Spleen (tissue), 7 donors: ENCODE results near the gene SLC35F6.

ENCODE experiments used
- CTCF ChIP-seq, 11 experiments: fragments of 200-600 bp in 7 of 11; fragments of 450-650 bp in 4 of 11; sonication (generic) in 4 of 11; IDR thresholded peaks in 8 of 11; conservative IDR thresholded peaks in 3 of 11; 1 replicate in 7 of 11; 2 replicates in 4 of 11; pipeline versions ENCODE4 v1.4.0 to v1.8.0; 2016 to 2021; ENCODE audit warnings: antibody characterized with exemption in 11 of 11, inconsistent platforms in 4 of 11, mild to moderate bottlenecking in 1 of 11
- POLR2A ChIP-seq, 3 donors: fragments of 450-650 bp; IDR thresholded peaks; one replicate each; pipeline ENCODE4 v1.5.1; 2017; ENCODE audit warnings: antibody characterized with exemption in 3 of 3, mild to moderate bottlenecking in 1 of 3
- POLR2AphosphoS5 ChIP-seq, 3 donors: sonication (generic); formaldehyde crosslinking; IDR thresholded peaks; one replicate each; pipeline ENCODE4 v1.5.1; 2017; ENCODE audit warnings: antibody characterized with exemption in 3 of 3
- donor health status: DM: no; HTN: no; CAD: no; lungs with moderate emphysema.
- donor health status: DM: no; HTN: no; CAD: no.
- donor health status: DM: no; HTN: no; CAD: no.

- no peak for TF ChIP-seq CTCF (IDR thresholded peaks at IDR 0.05 in 8 of 11, conservative IDR thresholded peaks at IDR 0.05 in 3 of 11)
- no peak for TF ChIP-seq POLR2A (IDR thresholded peaks at IDR 0.05)
- TF ChIP-seq POLR2AphosphoS5 (IDR thresholded peaks at IDR 0.05) = no peak
Measured at GRCh38 chr2:26818255-26818654, 54.2 kb downstream of the SLC35F6 start.
